Fibroblast of lung (primary cell): Measurements from ENCODE around the gene HIP1R. TPM values are rescaled to one million over a fixed set of nuclear protein-coding genes. Genes with fewer than 3 reads are reported as not detected.

Experiments used
- DNase-seq, 2 donors: peaks; one replicate each; pipeline versions ENCODE4 v3.0.0 to v3.0.0-alpha.2; 2010; ENCODE audit warnings: low read depth in 2 of 2
- H2AFZ ChIP-seq: 2 replicates; pipeline ENCODE4 v1.5.1; 2012; ENCODE audit warnings: low read length, control low read depth, inconsistent platforms
- H3K27ac ChIP-seq: 2 replicates; pipeline ENCODE4 v1.5.1; 2011; ENCODE audit warnings: low read length, control low read depth; ENCODE audit not compliant: insufficient read depth
- H3K27me3 ChIP-seq: 2 replicates; pipeline ENCODE4 v1.5.1; 2011; ENCODE audit warnings: mild to moderate bottlenecking, low read length; ENCODE audit not compliant: control insufficient read depth, insufficient read depth
- H3K36me3 ChIP-seq: 2 replicates; pipeline ENCODE4 v1.5.1; 2011; ENCODE audit warnings: low read length; ENCODE audit not compliant: control insufficient read depth, insufficient read depth
- H3K4me1 ChIP-seq: 2 replicates; pipeline ENCODE4 v1.5.1; 2011; ENCODE audit warnings: low read length; ENCODE audit not compliant: control insufficient read depth, insufficient read depth; ENCODE audit errors: extremely low read depth
- H3K4me2 ChIP-seq: 2 replicates; pipeline ENCODE4 v1.5.1; 2011; ENCODE audit warnings: low read length, control low read depth; ENCODE audit not compliant: insufficient read depth; ENCODE audit errors: extremely low read depth
- H3K4me3 ChIP-seq, 4 experiments: fragments of 200-600 bp in 1 of 4; sonication (generic) in 1 of 4; replicated peaks in 1 of 4; 2 replicates each; pipeline ENCODE4 v1.5.1; 2011 to 2016; ENCODE audit warnings: low read length in 4 of 4, low read depth in 3 of 4, mild to moderate bottlenecking in 3 of 4, control low read depth in 2 of 4, inconsistent platforms in 1 of 4, mixed read lengths in 1 of 4; ENCODE audit not compliant: insufficient read depth in 1 of 4; ENCODE audit errors: control extremely low read depth in 1 of 4
- H3K79me2 ChIP-seq: 2 replicates; pipeline ENCODE4 v1.5.1; 2012; ENCODE audit warnings: mild to moderate bottlenecking, low read length, inconsistent platforms; ENCODE audit not compliant: control insufficient read depth, insufficient read depth
- H3K9ac ChIP-seq: 2 replicates; pipeline ENCODE4 v1.5.1; 2011; ENCODE audit warnings: mild to moderate bottlenecking, low read length, control low read depth; ENCODE audit not compliant: insufficient read depth
- H3K9me3 ChIP-seq: 2 replicates; pipeline ENCODE4 v1.5.1; 2012; ENCODE audit warnings: low read depth, low read length; ENCODE audit not compliant: control insufficient read depth, insufficient read depth
- H4K20me1 ChIP-seq: 2 replicates; pipeline ENCODE4 v1.5.1; 2011; ENCODE audit warnings: low read length; ENCODE audit not compliant: control insufficient read depth, insufficient read depth; ENCODE audit errors: extremely low read depth
- EZH2 ChIP-seq: IDR thresholded peaks from 2 replicates; pipeline ENCODE4 v1.5.1; 2012; ENCODE audit warnings: low read length, control low read depth, mild to moderate bottlenecking; ENCODE audit errors: missing control alignments
- polyA plus RNA-seq, 2 donors: library from polyadenylated mRNA; depleted of rRNA in 1 of 2; stranded (reverse) in 1 of 2; unstranded in 1 of 2; fragments of >200 nt; gene quantifications; 2 replicates each; pipeline ENCODE4 v1.2.1, GENCODE V29; 2011 to 2012; ENCODE audit warnings: missing spikeins in 1 of 2
- total RNA-seq: library from RNA; depleted of rRNA; stranded (reverse); fragments of >200 nt; gene quantifications from 2 replicates; pipeline ENCODE4 v1.2.1, GENCODE V29; 2014
- TF ChIP-seq, protein P1 (sequence below), 2 donors: IDR thresholded peaks in 1 of 2; conservative IDR thresholded peaks in 1 of 2; 1 replicate in 1 of 2; 2 replicates in 1 of 2; pipeline ENCODE4 v1.5.1; 2011 to 2012; ENCODE audit warnings: low read length in 2 of 2, control low read depth in 1 of 2, inconsistent platforms in 1 of 2, low read depth in 1 of 2, mild to moderate bottlenecking in 1 of 2

The HIP1R gene
- total and polyA plus RNA-seq, 2 donors (not counting 1 experiment from before 2014, with no cell fraction given), result 3.4 to 21.3 TPM

DNA sequence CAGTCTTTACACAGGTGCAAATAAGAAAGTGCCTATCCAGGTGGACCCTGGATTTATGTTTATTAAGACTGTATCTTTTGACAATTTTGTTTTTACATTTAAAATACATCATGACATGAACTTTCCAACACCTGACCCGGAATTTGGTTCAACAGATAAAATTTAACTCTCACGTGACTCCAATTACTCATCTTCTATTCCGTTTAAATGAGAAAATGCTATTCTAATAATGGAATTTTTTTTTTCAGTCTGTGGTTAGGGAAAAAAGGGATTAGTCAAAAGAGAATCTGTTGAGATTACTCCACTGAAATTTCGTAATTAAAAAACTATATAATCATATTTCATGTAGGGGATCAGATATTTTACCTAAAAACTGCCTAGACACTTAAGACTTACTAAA, 49.6 kb downstream of the HIP1R start:
- Histone ChIP-seq H3K9ac (no peak overlapping the region), H3K9me3 (no peaks in the 10 kb centered on the region), H3K4me1 (peaks cover 29% of the 10 kb centered on the region), H3K4me3 (no peak overlapping the region), H3K36me3 (no peaks in the 10 kb centered on the region), H3K4me2 (no peak overlapping the region), H3K27me3 (no peaks in the 10 kb centered on the region), H2AFZ (no peak overlapping the region), H4K20me1 (no peaks in the 10 kb centered on the region), H3K79me2 (peaks cover 86% of the 10 kb centered on the region), H3K27ac (no peak overlapping the region)
- no peak for TF ChIP-seq EZH2
- TF ChIP-seq, protein P1, sequence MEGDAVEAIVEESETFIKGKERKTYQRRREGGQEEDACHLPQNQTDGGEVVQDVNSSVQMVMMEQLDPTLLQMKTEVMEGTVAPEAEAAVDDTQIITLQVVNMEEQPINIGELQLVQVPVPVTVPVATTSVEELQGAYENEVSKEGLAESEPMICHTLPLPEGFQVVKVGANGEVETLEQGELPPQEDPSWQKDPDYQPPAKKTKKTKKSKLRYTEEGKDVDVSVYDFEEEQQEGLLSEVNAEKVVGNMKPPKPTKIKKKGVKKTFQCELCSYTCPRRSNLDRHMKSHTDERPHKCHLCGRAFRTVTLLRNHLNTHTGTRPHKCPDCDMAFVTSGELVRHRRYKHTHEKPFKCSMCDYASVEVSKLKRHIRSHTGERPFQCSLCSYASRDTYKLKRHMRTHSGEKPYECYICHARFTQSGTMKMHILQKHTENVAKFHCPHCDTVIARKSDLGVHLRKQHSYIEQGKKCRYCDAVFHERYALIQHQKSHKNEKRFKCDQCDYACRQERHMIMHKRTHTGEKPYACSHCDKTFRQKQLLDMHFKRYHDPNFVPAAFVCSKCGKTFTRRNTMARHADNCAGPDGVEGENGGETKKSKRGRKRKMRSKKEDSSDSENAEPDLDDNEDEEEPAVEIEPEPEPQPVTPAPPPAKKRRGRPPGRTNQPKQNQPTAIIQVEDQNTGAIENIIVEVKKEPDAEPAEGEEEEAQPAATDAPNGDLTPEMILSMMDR (conservative IDR thresholded peaks at IDR 0.05 in 1 of 2, IDR thresholded peaks at IDR 0.05 in 1 of 2; ENCODE audit: low read depth in 1 of 2, low read length in 2 of 2), result no peak
- no peak for DNase-seq

DNA sequence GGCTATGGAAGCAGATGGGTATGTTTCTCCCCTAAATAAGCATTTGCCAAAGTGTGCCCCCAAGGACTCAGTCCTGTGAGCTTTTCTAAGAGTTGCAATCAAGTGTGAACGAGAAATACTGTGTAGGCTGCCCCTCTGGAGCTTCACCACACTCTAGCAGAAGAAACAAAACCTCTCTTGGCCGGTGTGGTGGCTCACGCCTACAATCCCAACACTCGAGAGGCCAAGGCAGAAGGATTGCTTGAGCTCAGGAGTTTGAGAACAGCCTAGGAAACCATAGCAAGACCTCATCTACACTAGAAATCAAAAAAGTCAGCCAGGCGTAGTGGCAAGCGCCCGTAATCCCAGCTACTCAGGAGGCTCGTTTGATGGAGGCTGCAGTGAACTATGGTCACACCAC, 50.9 kb downstream of the HIP1R start:
- no peak overlapping the region for H3K4me2 ChIP-seq
- no peaks in the 10 kb centered on the region for H4K20me1 ChIP-seq
- TF ChIP-seq, protein P1 (conservative IDR thresholded peaks at IDR 0.05 in 1 of 2, IDR thresholded peaks at IDR 0.05 in 1 of 2; ENCODE audit: low read depth in 1 of 2, low read length in 2 of 2), result no peak
- no peak for TF ChIP-seq EZH2
- H2AFZ ChIP-seq, result no peak overlapping the region
- H3K79me2 ChIP-seq, result peaks cover 90% of the 10 kb centered on the region
- H3K9ac ChIP-seq, result no peak overlapping the region
- no peak overlapping the region for H3K27ac ChIP-seq
- H3K4me1 ChIP-seq, result peaks cover 22% of the 10 kb centered on the region
- no peak for DNase-seq
- H3K9me3 ChIP-seq, result no peaks in the 10 kb centered on the region
- no peaks in the 10 kb centered on the region for H3K27me3 ChIP-seq
- H3K36me3 ChIP-seq, result no peaks in the 10 kb centered on the region
- H3K4me3 ChIP-seq, result no peak overlapping the region

DNA sequence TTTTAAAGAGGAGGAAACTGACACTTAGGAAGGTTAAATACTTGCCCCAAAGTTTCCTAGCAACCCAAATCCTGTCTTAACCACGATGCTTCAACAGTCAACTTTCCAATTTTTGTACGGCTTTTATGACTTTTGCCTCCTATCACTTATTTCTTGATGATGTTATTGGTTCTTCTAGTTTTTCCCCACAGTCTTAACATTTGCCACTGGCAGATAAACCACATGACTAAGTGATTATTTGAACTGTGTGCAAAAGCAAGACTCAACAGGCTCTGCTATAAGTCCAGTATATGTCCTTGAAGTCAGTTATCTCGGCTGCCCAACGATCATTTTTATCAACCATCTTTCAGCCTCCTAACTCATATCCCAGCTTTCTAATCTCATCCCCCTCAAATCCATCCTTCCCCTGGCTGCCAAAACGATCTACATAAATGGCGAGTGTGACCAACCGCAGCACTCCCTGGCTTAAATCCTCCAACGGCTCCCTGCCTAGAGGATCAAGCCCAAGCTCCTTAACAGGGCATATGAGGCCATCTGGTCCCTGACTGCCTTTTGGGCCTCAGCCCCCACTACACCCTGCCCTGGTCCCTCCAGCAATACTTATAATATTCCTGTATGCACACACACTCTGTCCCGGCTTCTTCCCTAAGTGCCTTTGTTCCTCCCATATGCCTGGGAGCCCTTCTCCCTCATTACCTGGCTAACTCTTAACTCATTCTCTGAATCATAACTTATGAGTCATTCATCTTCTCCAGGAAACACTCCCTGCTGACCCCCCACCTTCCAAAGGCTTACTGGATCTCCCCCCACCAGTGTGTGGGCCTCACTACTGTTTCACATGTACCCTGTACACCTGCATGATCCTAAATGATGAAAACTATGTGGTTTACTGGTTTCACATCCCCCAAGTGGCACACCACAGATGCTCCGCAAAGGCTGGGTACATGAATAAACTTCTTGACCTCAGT, 51.9 kb downstream of the HIP1R start:
- no peak overlapping the region for H2AFZ ChIP-seq
- H4K20me1 ChIP-seq, result no peaks in the 10 kb centered on the region
- H3K9ac ChIP-seq, result no peak overlapping the region
- H3K27ac ChIP-seq, result no peak overlapping the region
- peaks cover 86% of the 10 kb centered on the region for H3K79me2 ChIP-seq
- H3K4me1 ChIP-seq, result peaks cover 21% of the 10 kb centered on the region
- no peaks in the 10 kb centered on the region for H3K36me3 ChIP-seq
- peak in 1 of 2 donors; percentile 89 for DNase-seq
- H3K4me3 ChIP-seq, result no peak overlapping the region
- peak overlapping the region; percentile 1 for H3K4me2 ChIP-seq
- no peak for TF ChIP-seq EZH2
- TF ChIP-seq, protein P1 (conservative IDR thresholded peaks at IDR 0.05 in 1 of 2, IDR thresholded peaks at IDR 0.05 in 1 of 2; ENCODE audit: low read depth in 1 of 2, low read length in 2 of 2), result no peak
- H3K27me3 ChIP-seq, result no peaks in the 10 kb centered on the region
- no peaks in the 10 kb centered on the region for H3K9me3 ChIP-seq
